SK-N-SH (cell line): ENCODE measurements around the gene SPATA16. TPM values are rescaled to one million over a fixed set of nuclear protein-coding genes. Genes with fewer than 3 reads are reported as not detected.

Source experiments
- CTCF ChIA-PET: fragments of 300-600, 350-600 bp; formaldehyde crosslinking; extraction: SDS; loops from one replicate; lab custom pipeline; 2021; lab: Yijun Ruan, JAX
- POLR2A ChIA-PET: fragments of 350-600 bp; sonication (Branson Sonifier 250); formaldehyde crosslinking; extraction: SDS; loops from one replicate; lab custom pipeline; 2020; ENCODE audit warnings: antibody characterized with exemption, inconsistent platforms; lab: Yijun Ruan, JAX
- DNase-seq: peaks from one replicate; pipeline ENCODE4 v3.0.0; 2012
- H2AFZ ChIP-seq: fragments of 200-600 bp; sonication (generic); 2 replicates; pipeline ENCODE4 v1.8.1; 2016; ENCODE audit warnings: antibody characterized with exemption, mild to moderate bottlenecking, low read depth
- H3F3A ChIP-seq: fragments of 200-600 bp; sonication (generic); replicated peaks from 2 replicates; pipeline ENCODE3; 2016; ENCODE audit warnings: antibody characterized with exemption, mild to moderate bottlenecking; ENCODE audit not compliant: insufficient read depth
- H3K27ac ChIP-seq, 2 experiments: fragments of 200-500 bp in 1 of 2; fragments of 200-600 bp in 1 of 2; sonication (Bioruptor generic) in 1 of 2; sonication (generic), shearing (Covaris generic) in 1 of 2; 2 replicates each; pipeline versions ENCODE4 v1.5.1 to v1.6.1; 2014 to 2016; ENCODE audit warnings: low read depth in 2 of 2, inconsistent platforms in 1 of 2, low read length in 1 of 2, mild to moderate bottlenecking in 1 of 2, mixed read lengths in 1 of 2
- H3K27me3 ChIP-seq: fragments of 200-600 bp; sonication (generic), shearing (Covaris generic); 2 replicates; pipeline ENCODE4 v1.6.1; 2016; ENCODE audit warnings: mixed run types; ENCODE audit not compliant: insufficient read depth
- H3K36me3 ChIP-seq, 2 experiments: fragments of 200-500 bp in 1 of 2; fragments of 200-600 bp in 1 of 2; sonication (Bioruptor generic) in 1 of 2; sonication (generic) in 1 of 2; replicated peaks in 1 of 2; 2 replicates each; pipeline versions ENCODE3 to v1.5.1; 2014 to 2016; ENCODE audit warnings: low read length in 1 of 2, mild to moderate bottlenecking in 1 of 2; ENCODE audit not compliant: insufficient read depth in 2 of 2, control insufficient read depth in 1 of 2
- H3K4me1 ChIP-seq, 2 experiments: fragments of 200-500 bp in 1 of 2; fragments of 200-600 bp in 1 of 2; sonication (Bioruptor generic) in 1 of 2; sonication (generic), shearing (Covaris generic) in 1 of 2; 2 replicates each; pipeline versions ENCODE4 v1.5.1 to v1.6.1; 2014 to 2016; ENCODE audit warnings: low read depth in 1 of 2, low read length in 1 of 2, mixed run types in 1 of 2; ENCODE audit not compliant: insufficient read depth in 2 of 2, control insufficient read depth in 1 of 2
- H3K4me2 ChIP-seq: fragments of 200-600 bp; sonication (generic), shearing (Covaris generic); 2 replicates; pipeline ENCODE4 v1.6.1; 2017; ENCODE audit warnings: mixed run types
- H3K4me3 ChIP-seq, 2 experiments: fragments of 200-500 bp in 1 of 2; fragments of 200-600 bp in 1 of 2; sonication (Bioruptor generic) in 1 of 2; sonication (generic), shearing (Covaris generic) in 1 of 2; 2 replicates each; pipeline versions ENCODE4 v1.5.1 to v1.8.1; 2014 to 2016; ENCODE audit warnings: low read depth in 2 of 2, inconsistent platforms in 1 of 2, low read length in 1 of 2, mild to moderate bottlenecking in 1 of 2, mixed read lengths in 1 of 2, moderate library complexity in 1 of 2
- H3K79me2 ChIP-seq: fragments of 200-600 bp; sonication (generic); 2 replicates; pipeline ENCODE4 v1.8.1; 2017; ENCODE audit warnings: mild to moderate bottlenecking; ENCODE audit not compliant: insufficient read depth
- H3K9ac ChIP-seq: fragments of 200-600 bp; sonication (generic); 2 replicates; pipeline ENCODE4 v1.6.1; 2017; ENCODE audit warnings: mixed run types
- H3K9me2 ChIP-seq: fragments of 200-600 bp; sonication (generic); 2 replicates; pipeline ENCODE4 v1.6.1; 2017; ENCODE audit warnings: mixed run types
- H3K9me3 ChIP-seq: fragments of 200-600 bp; sonication (generic); 2 replicates; pipeline ENCODE4 v1.6.1; 2017; ENCODE audit warnings: mixed run types, mild to moderate bottlenecking, moderate library complexity
- H4K20me1 ChIP-seq: fragments of 200-600 bp; sonication (generic); 2 replicates; pipeline ENCODE4 v1.6.1; 2017; ENCODE audit warnings: mild to moderate bottlenecking, mixed run types; ENCODE audit not compliant: insufficient read depth
- ELF1 ChIP-seq: IDR thresholded peaks from 2 replicates; pipeline ENCODE4 v1.4.0; 2012
- EZH2phosphoT487 ChIP-seq: fragments of 200-600 bp; sonication (generic); IDR thresholded peaks from 2 replicates; pipeline ENCODE4 v1.6.1; 2017; ENCODE audit warnings: low read depth, mixed run types, mild to moderate bottlenecking, antibody characterized with exemption, moderate library complexity, borderline replicate concordance
- FOXJ3 ChIP-seq: sonication (generic); formaldehyde crosslinking; IDR thresholded peaks from 2 replicates; pipeline ENCODE4 v1.5.1; 2020; ENCODE audit warnings: mild to moderate bottlenecking, missing genetic modification reagents
- GABPA ChIP-seq: IDR thresholded peaks from 2 replicates; pipeline ENCODE4 v1.4.0; 2012; ENCODE audit warnings: low read depth, mild to moderate bottlenecking
- GATA2 ChIP-seq: sonication (generic); formaldehyde crosslinking; IDR thresholded peaks from 2 replicates; pipeline ENCODE4 v1.5.0; 2020; ENCODE audit warnings: mild to moderate bottlenecking, missing genetic modification reagents
- IRF3 ChIP-seq: fragments of 150-350 bp; IDR thresholded peaks from 2 replicates; pipeline ENCODE4 v1.6.1; 2016; ENCODE audit warnings: mild to moderate bottlenecking, low read depth, low read length
- MAX ChIP-seq: IDR thresholded peaks from 2 replicates; pipeline ENCODE4 v1.4.0; 2012; ENCODE audit warnings: low read depth
- POLR2AphosphoS5 ChIP-seq: IDR thresholded peaks from 2 replicates; pipeline ENCODE4 v1.6.1; 2012; ENCODE audit warnings: low read depth, low read length
- RCOR1 ChIP-seq: fragments of 150-350 bp; IDR thresholded peaks from 2 replicates; pipeline ENCODE4 v1.6.1; 2017; ENCODE audit warnings: antibody characterized with exemption, low read length
- SIN3A ChIP-seq: IDR thresholded peaks from 2 replicates; pipeline ENCODE4 v1.6.1; 2012; ENCODE audit warnings: low read depth, mild to moderate bottlenecking, low read length, moderate library complexity, borderline replicate concordance
- TEAD4 ChIP-seq: IDR thresholded peaks from 2 replicates; pipeline ENCODE4 v1.4.0; 2012; ENCODE audit warnings: mild to moderate bottlenecking, borderline replicate concordance; ENCODE audit not compliant: insufficient read depth
- YY1 ChIP-seq: IDR thresholded peaks from 2 replicates; pipeline ENCODE4 v1.4.0; 2012; ENCODE audit warnings: low read depth, mild to moderate bottlenecking
- WGBS: methylation state at CpG from one replicate; pipeline ENCODE4 v1.1.6; 2017; ENCODE audit warnings: low lambda C conversion rate; 5-methylcytosine and 5-hydroxymethylcytosine counted together
- polyA plus RNA-seq, 3 experiments: library from polyadenylated mRNA; depleted of rRNA; stranded (reverse); fragments of >200 nt; gene quantifications; 2 replicates each; pipeline ENCODE4 v1.2.3, GENCODE V29; 2012

The SPATA16 gene
- polyA plus RNA-seq, 1 of the 3 experiments (the other 2 are of a cell fraction), result not detected

- no peaks in the 10 kb centered on the region for H4K20me1 ChIP-seq
- no peaks in the 10 kb centered on the region; a peak in 1 of 4 replicates for H3K4me1 ChIP-seq
- no peaks in the 10 kb centered on the region for H3K9me3 ChIP-seq
- TF ChIP-seq FOXJ3, result no peak
- no peak for TF ChIP-seq ELF1
- TF ChIP-seq POLR2AphosphoS5, result no peak
- no peak for TF ChIP-seq MAX
- TF ChIP-seq YY1, result no peak
- TF ChIP-seq GABPA, result no peak
- no peak for TF ChIP-seq GATA2 (CRISPR knock-in tag)
- TF ChIP-seq TEAD4, result no peak
- no peak for TF ChIP-seq SIN3A
- TF ChIP-seq IRF3, result no peak
- no peaks in the 10 kb centered on the region for H3K27me3 ChIP-seq
- WGBS, result 29% methylated on average over 2 of the region's 2 CpGs
- no peak overlapping the region for H3K4me2 ChIP-seq
- no peak for DNase-seq
- H2AFZ ChIP-seq, result no peak overlapping the region
- no peaks in the 10 kb centered on the region for H3K79me2 ChIP-seq
- ChIA-PET CTCF (interaction anchor here (1.0 kb wide), 1 partner anchor 12 kb away, joined by 4 read pairs; no protein-coding TSS in a partner anchor), POLR2A (no interaction called here)
- H3K4me3 ChIP-seq, result no peak overlapping the region
- H3F3A ChIP-seq, result no peaks in the 10 kb centered on the region
- no peaks in the 10 kb centered on the region for H3K9me2 ChIP-seq
- H3K9ac ChIP-seq, result no peak overlapping the region
- no peaks in the 10 kb centered on the region for H3K36me3 ChIP-seq
- no peak overlapping the region for H3K27ac ChIP-seq
These were observed 294.3 kb downstream of the SPATA16 start for GRCh38 chr3:172846706-172847105.

- DNase-seq, result no peak
- Histone ChIP-seq H2AFZ (no peak overlapping the region), H3K9ac (no peak overlapping the region), H3K4me3 (no peak overlapping the region), H3F3A (no peaks in the 10 kb centered on the region), H3K36me3 (no peaks in the 10 kb centered on the region), H4K20me1 (no peaks in the 10 kb centered on the region), H3K79me2 (no peaks in the 10 kb centered on the region), H3K9me2 (no peaks in the 10 kb centered on the region), H3K4me1 (no peaks in the 10 kb centered on the region; a peak in 1 of 4 replicates), H3K27me3 (no peaks in the 10 kb centered on the region), H3K4me2 (no peak overlapping the region), H3K9me3 (no peaks in the 10 kb centered on the region), H3K27ac (no peak overlapping the region)
- TF ChIP-seq RCOR1 (no peak), TEAD4 (no peak)
- ChIA-PET POLR2A (no interaction called here), CTCF (interaction anchor here (1.0 to 1.3 kb wide), 4 partner anchors 10 to 115 kb away, joined by 3 to 4 read pairs (median 4); no protein-coding TSS in a partner anchor)
- WGBS, result 69% methylated on average over 4 of the region's 4 CpGs
These were observed 294.9 kb downstream of the SPATA16 start for GRCh38 chr3:172846103-172846561.

GRCh38 chr3:172844428-172844827 lies 296.6 kb downstream of the SPATA16 start:
- ChIA-PET POLR2A (no interaction called here), CTCF (interaction anchor here (1.3 to 1.7 kb wide), 2 partner anchors 8 to 10 kb away, joined by 3 to 7 read pairs; no protein-coding TSS in a partner anchor)
- Histone ChIP-seq H3K4me2 (no peak overlapping the region), H3K4me1 (no peaks in the 10 kb centered on the region; a peak in 1 of 4 replicates), H3K36me3 (no peaks in the 10 kb centered on the region), H3K9me3 (no peaks in the 10 kb centered on the region), H2AFZ (no peak overlapping the region), H3K4me3 (no peak overlapping the region), H3K27me3 (no peaks in the 10 kb centered on the region), H3F3A (no peaks in the 10 kb centered on the region), H3K79me2 (no peaks in the 10 kb centered on the region), H3K9me2 (no peaks in the 10 kb centered on the region), H3K9ac (no peak overlapping the region), H4K20me1 (no peaks in the 10 kb centered on the region), H3K27ac (no peak overlapping the region)
- 48% methylated on average over 4 of the region's 4 CpGs for WGBS
- no peak for DNase-seq
- TF ChIP-seq IRF3 (no peak), GATA2 (CRISPR knock-in tag) (peak; percentile 25), TEAD4 (no peak), EZH2phosphoT487 (no peak)
